Placental epithelial cell (primary cell): ENCODE data around the gene PLXNA3. TPM values are rescaled to one million over a fixed set of nuclear protein-coding genes. Genes with fewer than 3 reads are reported as not detected.

Experiments
- small RNA-seq: library from RNA; depleted of rRNA; stranded (forward); fragments of <200 nt; gene quantifications from one replicate; pipeline ENCODE3, GENCODE V24; 2012
- total RNA-seq: library from RNA; depleted of rRNA; stranded (reverse); fragments of >200 nt; gene quantifications from 2 replicates; pipeline ENCODE4 v1.2.3, GENCODE V29; 2012

The PLXNA3 gene
- total RNA-seq, result 21.6 and 23.9 TPM in 2 replicates

DNA sequence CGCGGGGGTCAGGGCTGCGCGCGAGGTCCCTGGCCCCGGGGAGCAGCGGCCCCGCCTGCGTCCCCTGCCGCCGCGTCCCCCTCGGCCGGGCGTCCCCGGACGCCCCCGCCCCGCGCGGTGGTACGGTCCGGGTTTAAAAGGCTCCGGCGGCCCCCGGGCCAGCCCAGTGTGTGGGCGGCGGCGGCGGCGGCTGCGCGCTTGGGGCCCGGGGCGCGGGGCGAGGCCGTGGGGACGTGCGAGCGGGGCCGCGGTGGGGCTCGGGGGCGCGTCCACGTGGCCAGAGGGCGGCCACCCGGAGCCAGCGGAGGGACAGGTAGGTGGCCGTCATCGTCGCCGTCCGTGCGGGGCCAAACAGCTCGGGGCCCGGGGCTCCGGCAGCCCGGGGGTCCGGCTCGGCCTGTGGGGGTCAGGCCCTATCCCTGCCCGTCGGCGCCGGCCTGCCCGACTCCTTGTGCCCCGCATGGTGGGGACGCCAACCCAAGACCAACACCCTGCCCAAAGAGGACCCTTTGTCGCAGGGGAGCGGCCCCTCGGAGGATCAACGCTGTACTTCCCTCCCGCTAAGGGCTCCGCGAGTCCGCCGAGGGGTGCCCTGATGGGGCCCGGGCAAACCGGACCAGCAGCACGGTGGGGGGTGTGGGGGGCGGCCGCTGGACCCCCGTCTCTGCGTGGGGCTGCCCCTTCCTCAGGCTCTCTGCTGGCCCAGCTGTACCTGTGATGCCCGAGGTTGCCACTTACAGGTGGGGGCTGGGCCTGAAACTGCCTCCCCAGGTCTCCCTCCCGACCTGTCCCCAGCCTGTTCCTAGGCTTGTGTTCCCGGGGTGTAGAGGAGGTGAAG is at the start of gene PLXNA3:
TSS of gene PLXNA3 (plus strand) at position 166 of the 838 bp plus-strand sequence. CDS start 1,903 bp downstream, outside the sequence.

DNA sequence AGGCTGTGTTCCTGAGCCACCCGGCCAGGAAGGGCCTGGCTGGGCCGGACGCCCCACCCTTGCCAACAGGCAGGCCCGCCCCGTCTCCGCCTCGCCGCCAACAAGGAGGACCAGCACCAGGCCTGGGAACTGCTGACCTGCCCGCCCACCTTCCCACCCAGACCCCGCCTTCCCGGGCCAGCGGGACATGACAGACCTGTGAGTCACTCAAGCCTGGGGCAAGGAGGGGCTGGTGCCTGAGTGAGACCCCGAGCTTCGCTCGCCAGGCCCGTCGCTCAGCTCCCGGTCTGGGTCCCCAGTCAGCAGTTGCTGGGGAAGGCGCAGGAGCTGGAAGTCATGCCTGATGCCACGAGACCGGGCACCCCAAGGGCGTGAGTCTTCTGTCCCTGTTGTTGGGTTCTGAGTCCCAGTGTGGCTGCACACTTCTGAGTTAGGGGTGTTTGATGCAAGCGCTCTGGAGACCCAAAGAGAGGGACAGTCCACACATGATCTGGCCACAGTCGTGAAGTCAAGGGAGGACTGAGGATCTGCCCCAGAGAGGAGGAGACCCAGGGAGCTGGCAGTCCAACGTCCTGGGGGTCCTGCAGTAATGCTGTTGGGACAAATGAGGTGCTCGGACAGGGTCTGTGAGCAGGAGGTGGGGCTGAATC is 48.7 kb upstream of the PLXNA3 start, which contains the start of gene DNASE1L1:
TSS of gene DNASE1L1 (minus strand) at position 33 of the 650 bp plus-strand sequence. CDS start 3,686 bp downstream, outside the sequence.

DNA sequence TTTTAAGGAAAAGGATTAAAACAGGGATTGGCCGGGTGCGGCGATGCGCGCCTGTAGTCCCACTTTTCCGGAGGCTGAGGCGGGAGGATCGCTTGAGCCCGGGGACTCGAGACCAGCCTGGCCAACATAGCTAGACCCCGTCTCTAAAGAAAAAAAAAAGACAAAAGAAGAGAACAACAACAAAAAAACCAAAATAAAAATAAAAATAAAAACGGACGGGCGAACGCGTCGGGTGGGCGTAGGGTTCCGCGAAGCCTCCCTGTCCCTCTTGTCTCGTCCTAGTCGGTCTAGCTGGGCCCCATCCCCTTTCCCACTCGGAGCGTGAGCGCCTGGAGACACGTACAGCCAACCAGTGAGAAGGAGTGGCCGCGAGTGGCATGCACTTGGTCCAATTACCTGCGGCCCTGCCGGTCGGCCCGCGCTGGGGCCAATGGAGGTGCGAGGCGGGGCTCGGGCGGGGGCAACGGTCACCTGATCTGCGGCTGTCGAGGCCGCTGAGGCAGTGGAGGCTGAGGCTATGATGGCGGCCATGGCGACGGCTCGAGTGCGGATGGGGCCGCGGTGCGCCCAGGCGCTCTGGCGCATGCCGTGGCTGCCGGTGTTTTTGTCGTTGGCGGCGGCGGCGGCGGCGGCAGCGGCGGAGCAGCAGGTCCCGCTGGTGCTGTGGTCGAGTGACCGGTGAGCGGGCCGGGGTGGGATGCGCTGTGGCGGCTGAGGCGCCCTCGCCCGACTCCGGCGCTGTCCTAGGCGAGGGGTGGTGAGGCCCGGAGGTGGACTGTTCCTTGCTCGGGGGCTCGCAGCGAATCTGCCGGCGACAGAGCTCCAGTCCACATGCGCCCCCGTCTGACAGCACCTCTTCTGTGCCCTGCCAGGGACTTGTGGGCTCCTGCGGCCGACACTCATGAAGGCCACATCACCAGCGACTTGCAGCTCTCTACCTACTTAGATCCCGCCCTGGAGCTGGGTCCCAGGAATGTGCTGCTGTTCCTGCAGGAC is 29.6 kb upstream of the PLXNA3 start, which contains the start of gene ATP6AP1:
TSS of gene ATP6AP1 (plus strand) at position 502 of the 996 bp plus-strand sequence. CDS start at position 518, 16 bp downstream.

DNA sequence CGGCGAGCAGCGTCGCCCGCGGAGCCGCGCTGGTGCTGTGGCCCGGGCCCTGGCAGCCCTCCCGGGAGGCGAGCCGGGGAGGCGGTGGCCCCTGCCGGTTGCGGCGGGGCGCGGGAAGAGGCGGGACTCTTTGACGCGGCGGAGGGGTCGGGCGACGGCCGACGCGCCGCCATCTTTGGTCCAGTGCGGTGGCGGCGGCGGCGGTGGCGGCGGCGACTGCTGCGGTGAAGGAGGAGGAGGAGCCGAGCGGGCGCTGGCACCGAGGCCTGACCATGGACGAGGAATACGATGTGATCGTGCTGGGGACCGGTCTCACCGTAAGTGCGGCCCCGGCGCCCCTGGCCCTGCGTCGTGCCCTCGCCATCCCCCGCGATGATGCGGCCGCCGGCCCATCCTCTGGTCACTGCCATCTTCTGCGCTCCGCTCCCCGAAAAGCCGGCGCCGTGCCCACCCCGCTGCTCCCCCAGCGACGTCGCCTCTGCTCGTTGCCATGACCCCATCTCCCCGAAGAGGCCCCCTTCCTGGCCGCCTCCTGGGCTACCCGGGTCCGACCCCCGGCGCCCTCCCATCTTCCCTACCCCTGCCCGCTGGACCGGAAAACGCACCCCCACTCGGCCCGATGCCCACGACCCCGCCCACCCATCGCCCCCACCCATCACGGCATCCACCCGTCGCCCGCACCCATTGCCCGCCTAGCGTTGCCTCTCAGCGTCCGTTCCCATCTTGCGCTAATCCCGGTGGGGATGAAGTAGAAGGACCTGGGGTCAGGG is 20.9 kb upstream of the PLXNA3 start, which contains the start of gene GDI1:
TSS of gene GDI1 (plus strand) at position 172 of the 770 bp plus-strand sequence. CDS start at position 273, 101 bp downstream.

DNA sequence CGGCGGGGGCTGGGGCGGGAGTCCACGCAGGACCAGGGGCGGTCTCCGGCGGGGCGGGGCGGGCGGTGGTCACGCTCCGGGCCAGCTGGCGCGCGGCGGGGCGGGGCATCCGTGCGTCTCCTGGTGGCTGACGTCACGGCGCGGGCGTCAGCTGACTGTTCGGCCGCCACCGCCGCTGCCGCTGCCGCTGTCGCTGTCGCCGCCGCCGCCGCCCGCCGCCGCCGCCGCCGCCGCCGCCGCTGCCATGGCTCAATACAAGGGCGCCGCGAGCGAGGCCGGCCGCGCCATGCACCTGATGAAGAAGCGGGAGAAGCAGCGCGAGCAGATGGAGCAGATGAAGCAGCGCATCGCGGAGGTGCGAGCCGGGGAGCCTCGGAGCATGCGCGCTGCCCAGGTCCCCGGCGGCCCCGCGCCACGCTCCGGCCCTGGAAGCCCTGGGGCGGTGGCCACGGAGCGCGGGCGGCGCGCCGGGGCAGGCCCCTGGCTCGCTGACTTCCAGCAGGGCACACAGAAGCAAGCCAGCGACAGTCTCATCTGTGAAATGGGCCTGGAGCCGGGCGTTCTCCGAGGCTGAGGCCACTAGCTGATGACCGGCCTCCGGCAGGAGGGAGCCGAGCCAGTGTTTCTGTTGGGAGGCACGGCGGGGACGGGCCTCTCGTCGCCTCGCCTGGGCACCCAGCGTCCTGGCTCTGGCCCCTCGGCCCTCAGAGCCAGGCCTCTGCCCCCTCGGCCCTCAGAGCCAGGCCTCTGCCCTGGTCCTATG is 13.9 kb upstream of the PLXNA3 start, which contains the start of gene FAM50A:
TSS of gene FAM50A (plus strand) at position 150 of the 763 bp plus-strand sequence. CDS start at position 245, 95 bp downstream.

DNA sequence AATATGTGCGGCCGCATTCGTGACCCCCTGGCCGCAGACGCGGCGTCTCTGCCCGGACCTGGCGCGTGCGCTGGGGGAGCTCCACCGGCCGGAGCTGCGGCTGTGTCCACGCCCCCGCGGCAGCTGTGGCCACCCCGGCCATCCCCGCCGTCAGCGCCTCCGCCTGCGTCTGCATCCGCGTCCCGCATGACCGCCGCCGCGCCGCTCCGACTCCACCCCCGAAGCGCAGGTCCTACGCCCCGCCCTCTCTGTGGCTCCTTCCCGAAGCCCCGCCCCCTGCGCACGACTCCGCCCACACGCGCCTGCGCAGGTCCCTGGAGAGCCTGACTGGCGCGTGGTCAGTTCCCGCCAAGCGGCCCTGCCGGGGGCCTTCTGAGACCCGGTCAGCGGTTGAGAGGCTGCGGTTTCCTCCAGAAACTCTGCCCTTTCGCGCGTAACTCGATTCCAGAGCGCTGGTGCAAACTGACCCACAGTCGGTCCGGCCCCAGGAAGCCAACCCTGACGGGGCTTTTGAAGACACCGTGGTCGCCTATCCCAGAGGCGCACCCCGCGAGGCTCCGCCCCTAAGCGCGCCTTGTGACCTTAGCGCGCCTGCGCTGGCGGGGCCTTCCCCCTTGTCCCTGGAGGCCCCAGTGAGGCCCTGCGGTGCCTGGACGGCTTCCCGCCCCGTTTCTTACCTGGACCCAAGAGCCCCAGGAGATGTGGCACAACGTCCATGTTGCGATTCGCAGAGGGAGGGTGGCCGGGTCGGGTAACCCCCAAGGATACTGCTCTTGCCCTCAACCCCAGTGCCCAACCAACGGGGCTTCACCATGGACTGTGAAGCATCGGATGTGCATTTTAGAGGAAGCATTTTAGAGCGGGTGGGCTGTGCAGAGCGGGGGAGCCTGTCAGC is 20.9 kb downstream of the PLXNA3 start, which contains the start of gene LAGE3:
TSS of gene LAGE3 (minus strand) at position 554 of the 895 bp plus-strand sequence. CDS start at position 188, 366 bp downstream.

DNA sequence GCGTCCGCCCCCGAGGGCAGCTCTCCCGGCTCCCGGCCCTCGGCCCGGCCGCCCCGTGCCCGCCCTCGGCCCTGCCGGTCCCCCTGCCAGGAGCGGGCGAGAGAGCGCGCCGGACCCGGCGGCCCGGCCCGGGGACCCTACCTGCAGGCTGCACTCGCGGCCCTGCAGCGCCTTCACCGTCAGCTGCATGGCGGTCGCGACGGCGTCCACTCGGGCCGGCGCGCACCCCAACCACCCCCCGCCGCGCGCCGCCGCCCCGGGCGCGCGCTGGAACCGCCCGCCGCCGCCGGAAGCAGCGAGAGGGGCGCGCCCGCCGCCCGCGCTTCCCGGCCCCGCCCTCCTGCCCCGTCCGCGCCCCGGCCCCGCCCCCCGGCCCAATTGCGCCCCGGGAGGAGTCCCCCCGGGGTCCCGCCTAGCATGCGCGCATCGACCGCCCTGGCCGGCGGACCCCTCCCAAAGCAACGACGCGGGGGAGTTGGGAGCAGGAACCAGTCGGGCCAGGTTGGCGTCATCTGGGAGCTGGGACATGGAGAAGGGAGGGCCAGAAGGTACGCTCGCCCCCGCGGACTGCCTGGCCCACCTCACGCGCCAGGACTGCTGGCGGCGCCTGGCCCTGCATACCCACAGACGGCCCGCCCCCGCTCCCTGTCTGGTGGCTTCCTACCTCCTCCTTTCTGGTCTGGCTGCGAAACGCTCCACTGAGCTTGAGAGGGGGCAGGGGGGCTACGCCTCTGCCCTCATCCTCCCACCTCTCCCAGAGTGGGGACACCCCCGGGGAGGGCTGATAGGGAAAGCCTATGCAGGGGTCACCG is 28.5 kb downstream of the PLXNA3 start, which contains the start of gene UBL4A:
TSS of gene UBL4A (minus strand) at position 220 of the 812 bp plus-strand sequence. CDS start at position 189, 31 bp downstream.

DNA sequence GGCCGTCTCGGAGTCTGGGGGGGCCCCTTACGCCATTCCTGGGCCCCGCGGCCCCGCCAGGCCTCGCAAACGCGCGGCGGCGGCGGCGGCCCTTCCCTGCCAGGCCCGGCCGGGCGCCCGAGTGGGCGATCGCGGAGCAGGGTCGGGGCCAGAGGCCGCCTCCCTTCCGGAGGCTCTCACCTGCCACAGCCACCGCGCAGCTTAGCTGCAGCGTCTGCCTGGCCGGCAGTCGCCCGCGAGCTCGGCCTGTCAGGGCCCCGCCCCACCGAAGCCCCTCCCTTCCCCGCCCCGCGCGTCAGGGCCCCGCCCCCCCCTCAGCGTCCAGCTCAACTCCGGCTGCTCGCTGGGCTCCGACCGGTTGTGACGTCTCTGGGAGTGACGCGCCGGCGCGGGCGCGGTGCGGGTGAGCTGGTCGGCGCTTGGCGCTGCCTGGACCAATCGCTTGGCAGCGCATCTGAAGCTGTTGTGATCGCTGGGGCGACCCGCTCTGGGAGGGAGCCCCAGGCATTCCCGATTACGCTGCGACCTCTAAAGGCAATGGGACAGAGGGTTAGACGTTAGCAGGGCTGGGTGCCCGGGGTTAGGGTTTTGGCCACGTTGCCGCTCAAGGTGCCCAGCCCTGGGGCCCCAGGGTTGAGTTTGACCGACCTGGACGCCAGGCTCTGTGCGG is 32.5 kb downstream of the PLXNA3 start, which contains the start of gene SLC10A3:
TSS of gene SLC10A3 (minus strand) at position 216 of the 670 bp plus-strand sequence. CDS start 1,689 bp downstream, outside the sequence.

DNA sequence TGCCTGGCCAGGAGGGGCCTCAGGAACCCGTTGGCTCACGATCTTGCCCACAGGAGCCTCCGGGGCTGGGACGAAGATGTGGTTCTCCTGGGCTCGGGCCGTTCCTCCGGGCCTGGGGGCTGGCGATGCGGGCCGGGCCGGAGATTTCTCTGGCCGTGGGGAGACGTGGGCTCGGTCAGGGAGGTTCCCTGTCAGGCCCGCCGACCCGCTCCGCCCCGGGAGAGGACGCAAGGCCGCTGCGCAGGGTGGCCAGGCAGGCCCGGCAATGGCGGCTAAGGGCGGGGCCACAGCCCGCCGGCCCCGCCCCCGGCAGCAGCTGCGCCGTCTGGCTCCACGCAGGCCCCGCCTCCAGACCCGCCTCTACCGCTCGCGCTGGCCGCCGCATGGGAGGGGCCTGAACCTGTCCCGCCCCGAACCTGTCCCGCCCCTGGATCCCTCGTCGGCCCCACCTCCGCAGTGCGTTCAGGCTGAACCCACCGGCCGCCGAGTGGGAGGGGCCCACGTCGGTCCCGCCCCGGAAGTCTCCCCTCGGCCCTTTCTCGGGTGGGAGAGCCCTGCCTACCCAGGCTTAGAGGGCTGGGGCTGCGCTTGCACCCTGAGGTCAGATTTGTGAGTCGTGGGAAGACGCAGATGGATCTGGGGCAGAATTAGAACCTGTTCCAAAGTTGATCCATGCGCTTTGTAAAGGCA is 58.0 kb downstream of the PLXNA3 start, which contains the start of gene FAM3A:
TSS of gene FAM3A (minus strand) at position 267 of the 690 bp plus-strand sequence. CDS start 460 bp downstream, outside the sequence.

Small RNAs within 50 kb of the gene (small RNA-seq; reads per million reads assigned to genes)
- not detected for gene MIR6858
- gene RN7SL697P, result not detected

Other genes starting within 250 kb of the PLXNA3 start
- gene OPN1MW2, start 238.5 kb upstream of the PLXNA3 start, total RNA-seq, result not detected in 2 replicates
- not detected in 2 replicates for gene OPN1MW3, start 200.7 kb upstream of the PLXNA3 start, total RNA-seq
- gene TEX28, start 163.2 kb upstream of the PLXNA3 start, total RNA-seq, result not detected in 2 replicates
- gene TKTL1, start 162.5 kb upstream of the PLXNA3 start, total RNA-seq, result not detected in 2 replicates
- gene FLNA, start 83.6 kb upstream of the PLXNA3 start, total RNA-seq, result 500 and 1,798 TPM in 2 replicates
- gene EMD, start 79.0 kb upstream of the PLXNA3 start, total RNA-seq, result 32.2 and 45.9 TPM in 2 replicates
- gene RPL10, start 59.9 kb upstream of the PLXNA3 start, total RNA-seq, result 1,858 and 2,253 TPM in 2 replicates
- gene DNASE1L1, start 49.0 kb upstream of the PLXNA3 start, total RNA-seq, result 65.4 and 86.4 TPM in 2 replicates
- gene TAFAZZIN, start 46.7 kb upstream of the PLXNA3 start, total RNA-seq, result 21.2 and 25.1 TPM in 2 replicates
- gene ATP6AP1, start 29.6 kb upstream of the PLXNA3 start, total RNA-seq, result 76.7 and 89.1 TPM in 2 replicates
- gene GDI1, start 21.1 kb upstream of the PLXNA3 start, total RNA-seq, result 74.9 and 75.0 TPM in 2 replicates
- gene FAM50A, start 14.1 kb upstream of the PLXNA3 start, total RNA-seq, result 25.5 and 28.8 TPM in 2 replicates
- 31.4 and 42.2 TPM in 2 replicates for gene LAGE3, start 21.0 kb downstream of the PLXNA3 start, total RNA-seq
- gene UBL4A, start 28.3 kb downstream of the PLXNA3 start, total RNA-seq, result 48.7 and 56.2 TPM in 2 replicates
- 56.9 and 65.6 TPM in 2 replicates for gene SLC10A3, start 32.3 kb downstream of the PLXNA3 start, total RNA-seq
- 25.9 and 31.6 TPM in 2 replicates for gene FAM3A, start 58.0 kb downstream of the PLXNA3 start, total RNA-seq
- 44.8 and 112 TPM in 2 replicates for gene G6PD, start 88.6 kb downstream of the PLXNA3 start, total RNA-seq
- 12.2 and 16.1 TPM in 2 replicates for gene IKBKG, start 89.3 kb downstream of the PLXNA3 start, total RNA-seq
- not detected in 2 replicates for gene CTAG1A, start 126.9 kb downstream of the PLXNA3 start, total RNA-seq
- not detected in 2 replicates for gene CTAG1B, start 161.0 kb downstream of the PLXNA3 start, total RNA-seq
- gene CTAG2, start 195.3 kb downstream of the PLXNA3 start, total RNA-seq, result 0.39 TPM in 1 of 2 replicates, not detected in the other